ENCODE data around the gene DDX41. TPM values are rescaled to one million over a fixed set of nuclear protein-coding genes. Genes with fewer than 3 reads are reported as not detected.

The DDX41 gene
- total RNA-seq, 3 donors from 2014 or later (not counting 1 experiment from before 2014, with no cell fraction given), result 66.6 to 106 (median 78.3) TPM

DNA sequence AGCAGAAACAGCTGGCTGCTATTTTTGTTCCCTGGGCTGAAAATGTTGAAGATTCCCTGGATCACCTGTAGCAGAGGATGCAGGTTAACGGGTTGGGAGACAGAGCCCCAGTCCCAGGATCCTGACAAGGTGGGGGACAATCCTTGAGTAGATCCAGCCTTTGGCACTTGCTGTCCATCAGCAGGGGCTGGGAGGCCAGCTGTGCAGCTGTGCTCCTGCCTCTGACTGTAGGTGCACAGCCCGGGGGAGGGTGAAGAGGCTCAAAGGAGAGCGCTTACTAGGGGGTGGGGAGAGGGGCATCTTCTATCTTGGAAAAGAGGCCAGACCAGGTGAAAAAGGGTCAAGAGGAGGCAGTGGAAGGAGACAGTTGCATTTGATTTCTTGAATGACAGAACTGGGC, 3.5 kb upstream of the DDX41 start:
- Mint-ChIP-seq H3K27me3 (ENCODE audit: low read depth in 2 of 2) (no peaks in the 10 kb centered on the region), H3K4me3 (peak overlapping the region; percentile 25), H3K27ac (peak overlapping the region; percentile 61 to 64), H3K4me1 (peaks cover 41 to 48% of the 10 kb centered on the region in 2 donors), H3K36me3 (no peaks in the 10 kb centered on the region), H3K9me3 (no peaks in the 10 kb centered on the region)
- TF ChIP-seq, protein P1, sequence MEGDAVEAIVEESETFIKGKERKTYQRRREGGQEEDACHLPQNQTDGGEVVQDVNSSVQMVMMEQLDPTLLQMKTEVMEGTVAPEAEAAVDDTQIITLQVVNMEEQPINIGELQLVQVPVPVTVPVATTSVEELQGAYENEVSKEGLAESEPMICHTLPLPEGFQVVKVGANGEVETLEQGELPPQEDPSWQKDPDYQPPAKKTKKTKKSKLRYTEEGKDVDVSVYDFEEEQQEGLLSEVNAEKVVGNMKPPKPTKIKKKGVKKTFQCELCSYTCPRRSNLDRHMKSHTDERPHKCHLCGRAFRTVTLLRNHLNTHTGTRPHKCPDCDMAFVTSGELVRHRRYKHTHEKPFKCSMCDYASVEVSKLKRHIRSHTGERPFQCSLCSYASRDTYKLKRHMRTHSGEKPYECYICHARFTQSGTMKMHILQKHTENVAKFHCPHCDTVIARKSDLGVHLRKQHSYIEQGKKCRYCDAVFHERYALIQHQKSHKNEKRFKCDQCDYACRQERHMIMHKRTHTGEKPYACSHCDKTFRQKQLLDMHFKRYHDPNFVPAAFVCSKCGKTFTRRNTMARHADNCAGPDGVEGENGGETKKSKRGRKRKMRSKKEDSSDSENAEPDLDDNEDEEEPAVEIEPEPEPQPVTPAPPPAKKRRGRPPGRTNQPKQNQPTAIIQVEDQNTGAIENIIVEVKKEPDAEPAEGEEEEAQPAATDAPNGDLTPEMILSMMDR (IDR thresholded peaks at IDR 0.05), result no peak
- no peaks in the 10 kb centered on the region for H3K9me3 ChIP-seq (ENCODE audit: control insufficient read depth, insufficient read depth, low read length)
- no peak overlapping the region for H3K27ac ChIP-seq (ENCODE audit: low read length)
- WGBS (ENCODE audit: insufficient coverage), result 98% methylated on average over 3 of the region's 3 CpGs
- H3K27me3 ChIP-seq (ENCODE audit: control insufficient read depth, insufficient read depth, low read length), result no peaks in the 10 kb centered on the region
- H3K4me1 ChIP-seq (ENCODE audit: control insufficient read depth, insufficient read depth, low read length), result peaks cover 35% of the 10 kb centered on the region
- ATAC-seq (no peak), DNase-seq (no peak)
- H3K36me3 ChIP-seq (ENCODE audit: control insufficient read depth, insufficient read depth, low read length), result peaks cover 24% of the 10 kb centered on the region
- no peak overlapping the region for H3K4me3 ChIP-seq (ENCODE audit: low read length)
- intact Hi-C loops (cut with micrococcal nuclease), result no loop called here

DNA sequence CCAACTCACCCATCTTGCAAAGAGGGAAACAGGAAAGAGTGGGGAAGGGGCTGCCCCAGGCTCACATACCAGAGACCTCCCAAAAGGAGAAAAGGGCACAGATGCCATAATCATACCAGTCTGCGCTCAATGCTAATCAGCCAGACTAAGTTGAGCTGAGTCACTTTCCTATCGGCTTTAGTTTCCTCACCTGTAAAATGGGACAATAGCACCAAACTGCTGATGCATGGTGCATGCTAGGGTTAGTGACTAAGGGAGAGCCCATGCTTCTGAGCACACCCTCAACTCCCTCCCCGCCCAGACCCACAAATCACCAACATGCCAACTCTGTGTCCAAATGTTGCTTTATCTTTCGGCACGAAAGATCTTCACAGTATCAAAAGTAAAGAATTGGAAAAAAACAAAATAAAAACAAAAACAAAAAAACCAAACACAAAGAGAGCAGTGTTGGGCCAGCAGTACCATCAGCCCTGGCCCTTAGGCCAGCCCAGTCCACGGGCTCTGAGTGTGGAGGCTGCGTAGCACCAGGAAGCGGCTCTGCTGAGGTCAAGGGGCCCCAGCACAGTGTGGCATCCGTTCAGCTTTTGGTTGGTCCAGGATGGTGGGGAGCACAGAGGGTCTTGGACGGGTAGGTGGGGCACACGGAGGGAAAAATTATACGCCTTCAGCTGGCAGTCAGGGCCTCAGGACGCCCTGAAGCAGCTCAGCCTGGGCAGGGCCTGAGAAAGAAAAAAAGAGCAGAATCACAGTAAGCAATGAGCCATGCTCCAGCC, 2.9 kb upstream of the DDX41 start:
- no peaks in the 10 kb centered on the region for H3K9me3 Mint-ChIP-seq
- ATAC-seq (no peak), DNase-seq (no peak)
- Histone ChIP-seq H3K27ac (ENCODE audit: low read length) (no peak overlapping the region), H3K27me3 (ENCODE audit: control insufficient read depth, insufficient read depth, low read length) (no peaks in the 10 kb centered on the region), H3K4me3 (ENCODE audit: low read length) (no peak overlapping the region), H3K9me3 (ENCODE audit: control insufficient read depth, insufficient read depth, low read length) (no peaks in the 10 kb centered on the region), H3K36me3 (ENCODE audit: control insufficient read depth, insufficient read depth, low read length) (peaks cover 23% of the 10 kb centered on the region), H3K4me1 (ENCODE audit: control insufficient read depth, insufficient read depth, low read length) (peaks cover 35% of the 10 kb centered on the region)
- H3K4me1 Mint-ChIP-seq, result peaks cover 44 to 48% of the 10 kb centered on the region in 2 donors
- H3K27me3 Mint-ChIP-seq (ENCODE audit: low read depth in 2 of 2), result no peaks in the 10 kb centered on the region
- H3K4me3 Mint-ChIP-seq, result no peak overlapping the region
- 86% methylated on average over 13 of the region's 13 CpGs for WGBS (ENCODE audit: insufficient coverage)
- intact Hi-C loops (cut with micrococcal nuclease), result no loop called here
- peak overlapping the region; percentile 61 to 64 for H3K27ac Mint-ChIP-seq
- no peaks in the 10 kb centered on the region for H3K36me3 Mint-ChIP-seq
- TF ChIP-seq, protein P1 (IDR thresholded peaks at IDR 0.05), result no peak

DNA sequence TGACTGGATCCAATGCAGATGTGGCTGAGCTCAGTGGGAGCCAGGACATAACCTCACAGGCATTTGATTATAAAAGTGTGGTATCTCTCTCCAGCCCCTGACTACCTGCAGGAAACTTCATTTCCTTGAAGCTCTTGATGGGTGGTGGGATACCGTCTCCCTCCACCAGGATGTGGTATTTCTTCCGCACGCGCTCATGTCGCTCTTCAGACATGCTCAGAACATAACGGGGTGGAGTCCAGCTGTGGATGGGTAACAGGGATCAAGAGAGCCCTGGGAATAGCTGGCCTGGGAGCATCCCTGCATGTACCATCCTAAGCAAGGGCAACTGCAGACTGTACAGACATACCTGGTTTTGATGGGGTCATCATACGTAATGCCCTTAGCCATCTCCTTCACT, 1.2 kb downstream of the DDX41 start:
- H3K4me3 ChIP-seq (ENCODE audit: low read length), result no peak overlapping the region
- H3K27ac ChIP-seq (ENCODE audit: low read length), result no peak overlapping the region
- intact Hi-C loops (cut with micrococcal nuclease), result no loop called here

More for the DNA sequence above, 1.2 kb downstream of the DDX41 start:
- Histone ChIP-seq H3K27me3 (ENCODE audit: control insufficient read depth, insufficient read depth, low read length) (no peaks in the 10 kb centered on the region), H3K36me3 (ENCODE audit: control insufficient read depth, insufficient read depth, low read length) (peaks cover 45% of the 10 kb centered on the region), H3K4me1 (ENCODE audit: control insufficient read depth, insufficient read depth, low read length) (peaks cover 33% of the 10 kb centered on the region), H3K9me3 (ENCODE audit: control insufficient read depth, insufficient read depth, low read length) (no peaks in the 10 kb centered on the region)
- H3K27me3 Mint-ChIP-seq (ENCODE audit: low read depth in 2 of 2), result no peaks in the 10 kb centered on the region
- TF ChIP-seq, protein P1 (IDR thresholded peaks at IDR 0.05), result no peak
- peak overlapping the region; percentile 97 for H3K4me3 Mint-ChIP-seq
- H3K4me1 Mint-ChIP-seq, result peaks cover 32 to 43% of the 10 kb centered on the region in 2 donors
- H3K9me3 Mint-ChIP-seq, result no peaks in the 10 kb centered on the region
- no peak for ATAC-seq
- 76% methylated on average over 7 of the region's 7 CpGs for WGBS (ENCODE audit: insufficient coverage)
- no peaks in the 10 kb centered on the region for H3K36me3 Mint-ChIP-seq
- H3K27ac Mint-ChIP-seq, result peak overlapping the region in 1 of 2 donors; percentile 93
- no peak for DNase-seq
